Caki2 (cell line): Measurements from ENCODE around the gene FEV. TPM values are rescaled to one million over a fixed set of nuclear protein-coding genes. Genes with fewer than 3 reads are reported as not detected.
"Not testable (repeated sequence)": the region's sequence is repeated elsewhere in the genome, so short reads cannot be mapped to it uniquely, and the experiment has no call there.

Experiments used
- DNase-seq: peaks from one replicate; pipeline ENCODE4 v3.0.0-alpha.2; 2015; ENCODE audit warnings: low read depth
- in situ Hi-C: cut with HindIII; loops from 2 replicates; pipeline ENCODE4 v1.10.0; 2016; ENCODE audit warnings: low sequenced_read_pairs, low pct_unique_long_range_greater_than_20kb, mixed read lengths
- total RNA-seq: library from RNA; depleted of rRNA; stranded (reverse); fragments of >200 nt; shearing (Covaris generic); gene quantifications from 2 replicates; pipeline ENCODE4 v1.2.3, GENCODE V29; 2014; ENCODE audit warnings: low replicate concordance; rRNA removed

Gene FEV
- total RNA-seq, 1 experiment from 2014 or later: not detected

GRCh38 chr2:218959141-218959731, 25.7 kb downstream of the FEV start, which contains the start of gene CDK5R2:
Gene CDK5R2 (plus strand): TSS chr2:218959666. CDS start chr2:218959821, 155 bp downstream.
- DNase-seq: peak; percentile 78
- in situ Hi-C loops: no loop called here

GRCh38 chr2:218958276-218958675, 26.7 kb downstream of the FEV start:
- no peak for DNase-seq
- in situ Hi-C loops: no loop called here

- in situ Hi-C loops: no loop called here
- DNase-seq: no peak
These were observed 27.3 kb downstream of the FEV start for GRCh38 chr2:218957671-218958070.

GRCh38 chr2:218956039-218956438, 28.9 kb downstream of the FEV start:
- in situ Hi-C loops: no loop called here

GRCh38 chr2:218954541-218955300, 30.3 kb downstream of the FEV start:
- in situ Hi-C loops: no loop called here

More at GRCh38 chr2:218956039-218956438, 28.9 kb downstream of the FEV start:
- no peak for DNase-seq

GRCh38 chr2:218953366-218953954, 31.5 kb downstream of the FEV start:
- in situ Hi-C loops: no loop called here
- DNase-seq: no peak

More at GRCh38 chr2:218954541-218955300, 30.3 kb downstream of the FEV start:
- DNase-seq: no peak

GRCh38 chr2:218952160-218952559, 32.8 kb downstream of the FEV start:
- no peak for DNase-seq
- in situ Hi-C loops: no loop called here

GRCh38 chr2:218946621-218947020, 38.4 kb downstream of the FEV start:
- no peak for DNase-seq
- in situ Hi-C loops: no loop called here

GRCh38 chr2:218944759-218945404, 40.1 kb downstream of the FEV start:
- in situ Hi-C loops: no loop called here
- no peak for DNase-seq

- DNase-seq, in situ Hi-C loops: not testable (repeated sequence)
These were observed 53.2 kb downstream of the FEV start for GRCh38 chr2:218931751-218932150.

Other genes starting within 250 kb of the FEV start
- not detected in 2 replicates for gene CYP27A1, start 203.0 kb downstream of the FEV start, total RNA-seq
- not detected in 2 replicates for gene PRKAG3, start 153.4 kb downstream of the FEV start, total RNA-seq
- gene WNT6, start 125.4 kb downstream of the FEV start, total RNA-seq: 1.3 and 4.4 TPM in 2 replicates
- 4.5 and 6.5 TPM in 2 replicates for gene WNT10A, start 104.3 kb downstream of the FEV start, total RNA-seq
- 0.78 TPM in 1 of 2 replicates, not detected in the other for gene CDK5R2, start 25.5 kb downstream of the FEV start, total RNA-seq
- gene CRYBA2, start 8.2 kb upstream of the FEV start, total RNA-seq: not detected in 2 replicates
- not detected in 2 replicates for gene CFAP65, start 56.3 kb upstream of the FEV start, total RNA-seq
- gene IHH, start 75.7 kb upstream of the FEV start, total RNA-seq: not detected in 2 replicates
- gene NHEJ1, start 175.6 kb upstream of the FEV start, total RNA-seq: 17.4 and 21.5 TPM in 2 replicates
- gene SLC23A3, start 184.8 kb upstream of the FEV start, total RNA-seq: 0.07 and 0.70 TPM in 2 replicates
- gene CNPPD1, start 191.7 kb upstream of the FEV start, total RNA-seq: 24.6 and 28.9 TPM in 2 replicates
- gene RETREG2, start 193.1 kb upstream of the FEV start, total RNA-seq: 54.2 and 72.1 TPM in 2 replicates
- 32.5 and 42.0 TPM in 2 replicates for gene ZFAND2B, start 221.6 kb upstream of the FEV start, total RNA-seq
- gene ABCB6, start 233.8 kb upstream of the FEV start, total RNA-seq: 80.0 and 81.7 TPM in 2 replicates
- gene ATG9A, start 244.5 kb upstream of the FEV start, total RNA-seq: 18.6 and 39.2 TPM in 2 replicates
- 20.7 and 45.6 TPM in 2 replicates for gene ANKZF1, start 244.6 kb upstream of the FEV start, total RNA-seq